ENCODE data around the gene MAP10.

Gene MAP10

DNA sequence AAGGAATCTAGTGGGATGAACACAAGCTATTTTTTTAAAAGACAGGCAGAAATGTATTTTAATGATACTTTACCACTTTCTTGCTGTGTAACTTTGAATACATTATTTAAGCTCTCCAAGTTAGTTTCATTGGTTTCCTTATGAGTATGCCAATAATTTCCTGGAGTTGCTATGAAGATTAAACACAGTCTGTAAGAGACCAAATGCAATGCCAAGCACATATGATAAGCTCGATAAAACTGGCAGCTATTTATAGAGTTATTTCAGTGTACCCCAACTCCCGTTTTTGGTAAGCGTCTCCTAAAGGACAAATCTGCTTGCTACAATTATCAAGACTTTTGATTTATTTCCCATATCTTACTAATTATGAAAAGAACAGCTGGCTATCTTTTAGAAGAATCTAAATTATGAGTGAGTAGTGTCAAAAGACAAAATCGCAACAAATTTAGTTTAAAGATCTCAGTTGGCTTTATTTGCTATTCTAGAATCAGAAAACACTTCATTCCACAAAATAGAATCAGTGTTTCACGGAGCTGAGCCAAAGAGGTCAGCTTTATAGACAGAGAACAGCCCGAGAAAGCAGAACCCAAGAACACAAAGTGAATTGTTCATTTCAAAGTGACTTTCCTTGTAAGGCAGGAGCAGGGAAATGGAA, 7.2 kb upstream of the MAP10 start:
- H3K9me3 ChIP-seq (ENCODE audit: control insufficient read depth, low read length): no peaks in the 10 kb centered on the region
- H3K27me3 ChIP-seq (ENCODE audit: control insufficient read depth, insufficient read depth, low read length): no peaks in the 10 kb centered on the region
- no peak overlapping the region for H3K27ac ChIP-seq
- TF ChIP-seq, protein P1, sequence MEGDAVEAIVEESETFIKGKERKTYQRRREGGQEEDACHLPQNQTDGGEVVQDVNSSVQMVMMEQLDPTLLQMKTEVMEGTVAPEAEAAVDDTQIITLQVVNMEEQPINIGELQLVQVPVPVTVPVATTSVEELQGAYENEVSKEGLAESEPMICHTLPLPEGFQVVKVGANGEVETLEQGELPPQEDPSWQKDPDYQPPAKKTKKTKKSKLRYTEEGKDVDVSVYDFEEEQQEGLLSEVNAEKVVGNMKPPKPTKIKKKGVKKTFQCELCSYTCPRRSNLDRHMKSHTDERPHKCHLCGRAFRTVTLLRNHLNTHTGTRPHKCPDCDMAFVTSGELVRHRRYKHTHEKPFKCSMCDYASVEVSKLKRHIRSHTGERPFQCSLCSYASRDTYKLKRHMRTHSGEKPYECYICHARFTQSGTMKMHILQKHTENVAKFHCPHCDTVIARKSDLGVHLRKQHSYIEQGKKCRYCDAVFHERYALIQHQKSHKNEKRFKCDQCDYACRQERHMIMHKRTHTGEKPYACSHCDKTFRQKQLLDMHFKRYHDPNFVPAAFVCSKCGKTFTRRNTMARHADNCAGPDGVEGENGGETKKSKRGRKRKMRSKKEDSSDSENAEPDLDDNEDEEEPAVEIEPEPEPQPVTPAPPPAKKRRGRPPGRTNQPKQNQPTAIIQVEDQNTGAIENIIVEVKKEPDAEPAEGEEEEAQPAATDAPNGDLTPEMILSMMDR (IDR thresholded peaks at IDR 0.05): no peak
- no peak overlapping the region for H3K4me2 ChIP-seq (ENCODE audit: low read length)
- no peaks in the 10 kb centered on the region for H3K79me2 ChIP-seq
- no peaks in the 10 kb centered on the region for H3K36me3 ChIP-seq (ENCODE audit: control insufficient read depth, insufficient read depth, low read length)
- H2AFZ ChIP-seq: no peak overlapping the region
- H3K4me3 ChIP-seq (ENCODE audit: low read depth, low read length): no peak overlapping the region
- no peaks in the 10 kb centered on the region for H3K4me1 ChIP-seq
- no peak overlapping the region for H3K9ac ChIP-seq

DNA sequence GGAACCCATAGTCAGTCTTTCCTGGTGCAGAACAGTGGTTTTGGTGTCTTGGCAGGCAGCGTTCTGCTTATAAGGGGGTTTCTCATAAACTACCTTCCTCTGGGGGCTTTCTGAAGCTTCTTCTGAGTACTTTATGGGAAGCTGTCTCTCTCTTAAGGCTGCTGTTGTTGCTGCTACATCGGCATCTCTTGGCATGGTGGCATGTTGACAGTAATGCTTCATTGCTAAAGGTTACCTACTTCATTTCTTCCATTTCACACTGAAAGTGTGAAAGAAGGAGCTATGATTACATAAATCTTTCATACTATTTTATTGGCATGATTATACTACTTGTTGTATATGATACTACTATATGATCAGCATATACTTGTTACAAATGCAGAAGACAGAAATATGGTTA, 6.3 kb upstream of the MAP10 start:
- H3K4me2 ChIP-seq (ENCODE audit: low read length): no peak overlapping the region
- TF ChIP-seq, protein P1 (IDR thresholded peaks at IDR 0.05): no peak
- H3K36me3 ChIP-seq (ENCODE audit: control insufficient read depth, insufficient read depth, low read length): no peaks in the 10 kb centered on the region
- no peaks in the 10 kb centered on the region for H3K9me3 ChIP-seq (ENCODE audit: control insufficient read depth, low read length)
- no peaks in the 10 kb centered on the region for H3K27me3 ChIP-seq (ENCODE audit: control insufficient read depth, insufficient read depth, low read length)
- H3K4me3 ChIP-seq (ENCODE audit: low read depth, low read length): no peak overlapping the region
- no peak overlapping the region for H2AFZ ChIP-seq
- H3K9ac ChIP-seq: no peak overlapping the region
- H3K79me2 ChIP-seq: no peaks in the 10 kb centered on the region
- H3K4me1 ChIP-seq: no peaks in the 10 kb centered on the region
- no peak overlapping the region for H3K27ac ChIP-seq

DNA sequence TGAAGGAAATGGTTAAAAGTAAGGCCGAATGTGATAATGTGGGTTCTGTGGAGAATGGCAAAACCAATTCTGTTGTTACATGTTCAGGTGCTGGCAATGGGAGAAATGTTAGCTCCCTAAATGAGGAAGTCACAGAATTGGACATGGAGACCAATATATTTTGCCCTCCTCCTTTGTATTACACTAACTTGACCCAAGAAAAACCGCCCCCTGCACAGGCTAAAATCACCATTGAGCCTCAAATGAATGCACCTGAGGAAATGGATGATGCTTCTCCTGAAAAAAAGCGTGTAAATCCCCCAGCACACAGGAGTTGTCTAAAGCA, 932 bp downstream of the MAP10 start:
- H3K9ac ChIP-seq: no peak overlapping the region
- H3K4me3 ChIP-seq (ENCODE audit: low read depth, low read length): no peak overlapping the region
- no peaks in the 10 kb centered on the region for H3K36me3 ChIP-seq (ENCODE audit: control insufficient read depth, insufficient read depth, low read length)
- peak overlapping the region; percentile 90 for H2AFZ ChIP-seq
- H3K27ac ChIP-seq: no peak overlapping the region
- H3K4me1 ChIP-seq: no peaks in the 10 kb centered on the region
- H3K9me3 ChIP-seq (ENCODE audit: control insufficient read depth, low read length): no peaks in the 10 kb centered on the region
- no peak overlapping the region for H3K4me2 ChIP-seq (ENCODE audit: low read length)
- H3K27me3 ChIP-seq (ENCODE audit: control insufficient read depth, insufficient read depth, low read length): no peaks in the 10 kb centered on the region
- TF ChIP-seq, protein P1 (IDR thresholded peaks at IDR 0.05): no peak
- no peaks in the 10 kb centered on the region for H3K79me2 ChIP-seq

DNA sequence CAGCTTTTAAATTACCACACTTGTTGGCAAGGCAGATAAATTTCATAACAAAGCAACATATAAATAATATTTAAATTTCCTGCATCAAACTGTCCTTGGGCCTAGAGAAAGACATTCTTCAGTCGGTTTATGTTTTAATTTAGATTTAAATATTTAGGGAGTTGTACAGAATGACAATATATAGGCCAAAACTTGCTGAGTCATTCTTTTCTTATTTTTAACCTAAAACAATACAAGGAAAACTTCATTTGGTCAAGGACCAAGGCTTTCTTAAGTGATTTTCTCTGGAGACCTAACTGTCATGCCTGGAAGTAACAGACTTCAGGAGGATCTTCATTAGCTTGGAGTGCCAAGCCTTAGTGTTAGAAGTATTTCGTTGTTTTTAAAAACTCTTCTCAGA, 5.6 kb downstream of the MAP10 start:
- TF ChIP-seq, protein P1 (IDR thresholded peaks at IDR 0.05): no peak
- no peaks in the 10 kb centered on the region for H3K9me3 ChIP-seq (ENCODE audit: control insufficient read depth, low read length)

DNA sequence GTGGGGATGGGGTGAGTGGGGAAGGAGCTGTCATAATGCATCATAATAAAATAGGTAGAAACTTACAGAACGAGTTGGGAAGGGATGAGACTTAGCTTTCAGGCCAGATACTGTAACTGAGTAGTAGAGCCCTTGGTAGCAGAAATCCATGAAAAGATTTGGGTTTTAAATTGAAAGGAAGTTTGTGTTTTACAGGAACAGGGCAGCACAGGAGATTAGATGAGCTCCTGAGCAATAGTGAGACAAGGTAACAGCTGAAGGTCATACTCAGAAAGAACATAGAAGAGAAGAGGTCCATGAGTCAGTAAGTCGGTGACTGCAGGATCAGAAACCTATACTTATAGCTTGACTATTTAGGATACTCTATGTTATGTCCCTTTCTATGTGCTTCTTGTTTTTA, 7.3 kb downstream of the MAP10 start:
- Histone ChIP-seq H3K4me2 (ENCODE audit: low read length) (no peak overlapping the region), H3K36me3 (ENCODE audit: control insufficient read depth, insufficient read depth, low read length) (no peaks in the 10 kb centered on the region), H3K4me1 (no peaks in the 10 kb centered on the region), H3K9ac (no peak overlapping the region), H3K79me2 (no peaks in the 10 kb centered on the region), H3K4me3 (ENCODE audit: low read depth, low read length) (no peak overlapping the region), H2AFZ (no peak overlapping the region), H3K27ac (no peak overlapping the region), H3K9me3 (ENCODE audit: control insufficient read depth, low read length) (no peaks in the 10 kb centered on the region), H3K27me3 (ENCODE audit: control insufficient read depth, insufficient read depth, low read length) (no peaks in the 10 kb centered on the region)
- TF ChIP-seq, protein P1 (IDR thresholded peaks at IDR 0.05): no peak

More for the DNA sequence above, 5.6 kb downstream of the MAP10 start:
- Histone ChIP-seq H3K4me2 (ENCODE audit: low read length) (no peak overlapping the region), H3K79me2 (no peaks in the 10 kb centered on the region), H3K9ac (no peak overlapping the region), H3K4me1 (no peaks in the 10 kb centered on the region), H3K27ac (no peak overlapping the region), H3K27me3 (ENCODE audit: control insufficient read depth, insufficient read depth, low read length) (no peaks in the 10 kb centered on the region), H2AFZ (no peak overlapping the region), H3K36me3 (ENCODE audit: control insufficient read depth, insufficient read depth, low read length) (no peaks in the 10 kb centered on the region), H3K4me3 (ENCODE audit: low read depth, low read length) (no peak overlapping the region)
